A549 (cell line): ENCODE data around the gene APLN. TPM values are rescaled to one million over a fixed set of nuclear protein-coding genes. Genes with fewer than 3 reads are reported as not detected.

Experiments
- ATAC-seq, 2 experiments: fragments of 200-7000 bp in 1 of 2; fragments of >200 bp in 1 of 2; cut with Nextera tagmentation in 1 of 2; cut with Tn5 transposase in 1 of 2; 3 replicates each; pipeline versions ENCODE4 v1.8.0 to v1.9.1; 2018 to 2020; ENCODE audit warnings: mild to moderate bottlenecking in 1 of 2, moderate library complexity in 1 of 2
- CTCF ChIA-PET: fragments of 300-600 bp; sonication (Branson Sonifier 250); formaldehyde crosslinking; extraction: SDS; loops from one replicate; lab custom pipeline; 2021; ENCODE audit warnings: antibody characterized with exemption, inconsistent platforms; lab: Yijun Ruan, JAX
- POLR2A ChIA-PET: fragments of 350-600 bp; formaldehyde crosslinking; extraction: SDS; loops from one replicate; lab custom pipeline; 2021; ENCODE audit warnings: antibody characterized with exemption, inconsistent platforms; lab: Yijun Ruan, JAX
- DNase-seq, 2 experiments: peaks; one replicate each; pipeline versions ENCODE4 v3.0.0 to v3.0.0-alpha.2; 2011 to 2016; ENCODE audit warnings: low read depth in 1 of 2, low spot score in 1 of 2
- FAIRE-seq: peaks from 2 replicates; lab custom pipeline; 2011; peaks lifted over from hg19 to GRCh38; lab: Jason Lieb, UNC
- H3K27ac ChIP-seq, 2 experiments: fragments of >200 bp; sonication (Bioruptor Twin); formaldehyde crosslinking; 3 replicates each; pipeline ENCODE4 v1.5.1; 2016 to 2017
- H3K4me1 ChIP-seq: fragments of >200 bp; sonication (Bioruptor Twin); formaldehyde crosslinking; 3 replicates; pipeline ENCODE4 v1.6.1; 2016
- H3K4me2 ChIP-seq: fragments of >200 bp; sonication (Bioruptor Twin); formaldehyde crosslinking; 3 replicates; pipeline ENCODE4 v1.6.1; 2016
- H3K4me3 ChIP-seq: fragments of >200 bp; sonication (Bioruptor Twin); formaldehyde crosslinking; 3 replicates; pipeline ENCODE4 v1.5.1; 2016
- H3K9me3 ChIP-seq: fragments of >200 bp; sonication (Bioruptor Twin); formaldehyde crosslinking; 3 replicates; pipeline ENCODE4 v1.6.1; 2016
- CBX2 ChIP-seq: fragments of 200-600 bp; sonication (generic); IDR thresholded peaks from 2 replicates; pipeline ENCODE4 v1.6.1; 2016; ENCODE audit warnings: low read depth, mild to moderate bottlenecking, borderline replicate concordance
- CHD2 ChIP-seq: fragments of 150-350 bp; IDR thresholded peaks from 2 replicates; pipeline ENCODE4 v1.6.1; 2014; ENCODE audit warnings: low read length; ENCODE audit not compliant: partially characterized antibody
- EHMT2 ChIP-seq: fragments of 200-600 bp; sonication (generic); IDR thresholded peaks from 2 replicates; pipeline ENCODE4 v1.6.1; 2016; ENCODE audit warnings: antibody characterized with exemption, low read depth, mild to moderate bottlenecking, moderate library complexity
- FOSB ChIP-seq: fragments of 250-450 bp; sonication (Bioruptor Pico); IDR thresholded peaks from 2 replicates; pipeline ENCODE4 v1.5.0; 2020; ENCODE audit warnings: mild to moderate bottlenecking, moderate library complexity
- FOXS1 ChIP-seq: fragments of 250-450 bp; sonication (Bioruptor Pico); IDR thresholded peaks from 2 replicates; pipeline ENCODE4 v1.5.0; 2020; ENCODE audit warnings: mild to moderate bottlenecking, moderate library complexity
- HDAC2 ChIP-seq: fragments of 200-600 bp; sonication (generic); IDR thresholded peaks from 2 replicates; pipeline ENCODE4 v1.6.1; 2016
- HEYL ChIP-seq: fragments of 250-450 bp; sonication (Bioruptor Pico); IDR thresholded peaks from 2 replicates; pipeline ENCODE4 v1.8.0; 2021; ENCODE audit warnings: mild to moderate bottlenecking, moderate library complexity
- HOXA7 ChIP-seq: fragments of 250-450 bp; sonication (Bioruptor Pico); IDR thresholded peaks from 2 replicates; pipeline ENCODE4 v1.5.0; 2020; ENCODE audit warnings: mild to moderate bottlenecking, moderate library complexity
- HOXB13 ChIP-seq: fragments of 250-450 bp; sonication (Bioruptor Pico); IDR thresholded peaks from 2 replicates; pipeline ENCODE4 v1.5.0; 2020; ENCODE audit warnings: low read depth, mild to moderate bottlenecking, moderate library complexity
- HOXB5 ChIP-seq: fragments of 250-450 bp; sonication (Bioruptor Pico); IDR thresholded peaks from 2 replicates; pipeline ENCODE4 v1.5.0; 2020; ENCODE audit warnings: mild to moderate bottlenecking, moderate library complexity
- JUN ChIP-seq, 2 experiments: fragments of >200 bp; sonication (Bioruptor Twin); formaldehyde crosslinking; IDR thresholded peaks; 2 replicates in 1 of 2; 3 replicates in 1 of 2; pipeline ENCODE4 v1.6.1; 2016 to 2017
- JUNB ChIP-seq: fragments of >200 bp; sonication (Bioruptor Twin); formaldehyde crosslinking; IDR thresholded peaks from 2 replicates; pipeline ENCODE4 v1.6.1; 2016
- KDM5A ChIP-seq: fragments of 200-600 bp; sonication (generic); IDR thresholded peaks from 2 replicates; pipeline ENCODE4 v1.6.1; 2016; ENCODE audit warnings: antibody characterized with exemption, mild to moderate bottlenecking
- MYC ChIP-seq: IDR thresholded peaks from 2 replicates; pipeline ENCODE4 v1.6.1; 2012; ENCODE audit warnings: mild to moderate bottlenecking, inconsistent platforms, low read length, improper control_type of control experiment, borderline replicate concordance
- NFE2L2 ChIP-seq: fragments of 150-350 bp; conservative IDR thresholded peaks from 2 replicates; pipeline ENCODE4 v1.6.1; 2014; ENCODE audit warnings: low read length
- NPAS2 ChIP-seq: fragments of 250-450 bp; sonication (Bioruptor Pico); IDR thresholded peaks from 2 replicates; pipeline ENCODE4 v1.8.0; 2022; ENCODE audit warnings: mild to moderate bottlenecking, moderate library complexity, borderline replicate concordance
- NR3C1 ChIP-seq: fragments of >200 bp; sonication (Bioruptor Twin); formaldehyde crosslinking; IDR thresholded peaks from 3 replicates; pipeline ENCODE4 v1.6.1; 2017
- PBX3 ChIP-seq: IDR thresholded peaks from 2 replicates; pipeline ENCODE4 v1.6.1; 2012
- PHF8 ChIP-seq: fragments of 200-600 bp; sonication (generic); IDR thresholded peaks from 2 replicates; pipeline ENCODE4 v1.6.1; 2016; ENCODE audit warnings: low read depth, mild to moderate bottlenecking, antibody characterized with exemption, moderate library complexity, borderline replicate concordance
- POLR2A ChIP-seq: IDR thresholded peaks from 2 replicates; pipeline ENCODE4 v1.6.1; 2012; ENCODE audit warnings: mild to moderate bottlenecking, low read length
- RAD21 ChIP-seq, 2 experiments: fragments of >200 bp in 1 of 2; sonication (Bioruptor Twin) in 1 of 2; formaldehyde crosslinking in 1 of 2; IDR thresholded peaks in 1 of 2; conservative IDR thresholded peaks in 1 of 2; 2 replicates in 1 of 2; 3 replicates in 1 of 2; pipeline ENCODE4 v1.6.1; 2012 to 2018; ENCODE audit warnings: inconsistent platforms in 1 of 2
- REST ChIP-seq: fragments of 200-600 bp; sonication (generic); IDR thresholded peaks from 2 replicates; pipeline ENCODE4 v1.6.1; 2016; ENCODE audit warnings: antibody characterized with exemption, mild to moderate bottlenecking, moderate library complexity
- RNF2 ChIP-seq: fragments of 200-600 bp; sonication (generic); IDR thresholded peaks from 2 replicates; pipeline ENCODE4 v1.6.1; 2016; ENCODE audit warnings: low read depth, mild to moderate bottlenecking, antibody characterized with exemption, moderate library complexity, borderline replicate concordance
- SREBF2 ChIP-seq: fragments of 450-650 bp; IDR thresholded peaks from 2 replicates; pipeline ENCODE4 v1.6.1; 2014; ENCODE audit warnings: mild to moderate bottlenecking, moderate library complexity
- USF2 ChIP-seq: fragments of 450-650 bp; IDR thresholded peaks from 2 replicates; pipeline ENCODE4 v1.6.1; 2014; ENCODE audit warnings: antibody characterized with exemption
- ZC3H11A ChIP-seq: fragments of 450-650 bp; IDR thresholded peaks from 2 replicates; pipeline ENCODE4 v1.6.1; 2014; ENCODE audit warnings: antibody characterized with exemption, mild to moderate bottlenecking
- WGBS: methylation state at CpG from one replicate; pipeline ENCODE4 v1.1.6; 2017; ENCODE audit errors: missing lambda C conversion rate; 5-methylcytosine and 5-hydroxymethylcytosine counted together
- polyA plus RNA-seq, 4 experiments: library from polyadenylated mRNA; depleted of rRNA in 3 of 4; stranded (reverse); fragments of >200 nt; fragmentation: RNase III in 1 of 4; extraction: RNeasy Plus Mini Kit Qiagen cat#74134 plus additional on column Dnase treatment in 1 of 4; gene quantifications; 2 replicates in 3 of 4; 3 replicates in 1 of 4; pipeline ENCODE4 v1.2.3, GENCODE V29; 2011 to 2017
- TF ChIP-seq, protein P1 (sequence below): fragments of 250-450 bp; sonication (Bioruptor Pico); IDR thresholded peaks from 2 replicates; pipeline ENCODE4 v1.5.0; 2020; ENCODE audit warnings: low read depth, mild to moderate bottlenecking, moderate library complexity
- TF ChIP-seq, protein P2 (sequence below): fragments of >200 bp; sonication (Bioruptor Twin); formaldehyde crosslinking; IDR thresholded peaks from 3 replicates; pipeline ENCODE4 v1.6.1; 2016
- TF ChIP-seq, protein P3 (sequence below): fragments of 250-450 bp; sonication (Bioruptor Pico); IDR thresholded peaks from 2 replicates; pipeline ENCODE4 v1.5.0; 2021; ENCODE audit warnings: mild to moderate bottlenecking, moderate library complexity, borderline replicate concordance

APLN gene
- polyA plus RNA-seq, 2 of the 4 experiments (the other 2 are of a cell fraction) = 0.18 to 0.74 TPM

DNA sequence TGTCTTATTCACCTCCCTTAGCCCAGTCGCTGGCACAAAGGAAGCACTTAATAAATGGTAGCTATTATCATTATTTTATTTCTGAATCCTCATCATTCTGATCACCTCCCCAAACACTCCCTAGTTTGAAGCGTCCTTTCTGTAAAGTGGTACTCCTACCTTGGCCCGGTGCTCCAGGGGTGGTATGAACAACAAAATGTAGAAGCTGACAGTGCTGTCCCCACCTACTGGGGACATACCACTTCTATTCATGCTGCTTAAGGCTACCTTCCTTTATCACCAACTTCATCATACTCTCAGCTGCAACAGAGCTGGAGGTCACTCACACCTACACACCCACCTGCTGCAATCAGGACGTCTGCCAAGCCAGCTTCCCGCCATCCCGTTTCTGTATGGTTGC, 40.8 kb upstream of the APLN start:
- no peak for TF ChIP-seq CHD2
- no peak for TF ChIP-seq REST
- TF ChIP-seq POLR2A = no peak
- TF ChIP-seq, protein P1, sequence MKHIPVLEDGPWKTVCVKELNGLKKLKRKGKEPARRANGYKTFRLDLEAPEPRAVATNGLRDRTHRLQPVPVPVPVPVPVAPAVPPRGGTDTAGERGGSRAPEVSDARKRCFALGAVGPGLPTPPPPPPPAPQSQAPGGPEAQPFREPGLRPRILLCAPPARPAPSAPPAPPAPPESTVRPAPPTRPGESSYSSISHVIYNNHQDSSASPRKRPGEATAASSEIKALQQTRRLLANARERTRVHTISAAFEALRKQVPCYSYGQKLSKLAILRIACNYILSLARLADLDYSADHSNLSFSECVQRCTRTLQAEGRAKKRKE (CRISPR knock-in tag) = no peak
- TF ChIP-seq JUNB = no peak
- TF ChIP-seq HDAC2 = no peak
- TF ChIP-seq FOXS1 (CRISPR knock-in tag) = no peak
- TF ChIP-seq, protein P2, sequence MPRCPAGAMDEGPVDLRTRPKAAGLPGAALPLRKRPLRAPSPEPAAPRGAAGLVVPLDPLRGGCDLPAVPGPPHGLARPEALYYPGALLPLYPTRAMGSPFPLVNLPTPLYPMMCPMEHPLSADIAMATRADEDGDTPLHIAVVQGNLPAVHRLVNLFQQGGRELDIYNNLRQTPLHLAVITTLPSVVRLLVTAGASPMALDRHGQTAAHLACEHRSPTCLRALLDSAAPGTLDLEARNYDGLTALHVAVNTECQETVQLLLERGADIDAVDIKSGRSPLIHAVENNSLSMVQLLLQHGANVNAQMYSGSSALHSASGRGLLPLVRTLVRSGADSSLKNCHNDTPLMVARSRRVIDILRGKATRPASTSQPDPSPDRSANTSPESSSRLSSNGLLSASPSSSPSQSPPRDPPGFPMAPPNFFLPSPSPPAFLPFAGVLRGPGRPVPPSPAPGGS = no peak
- TF ChIP-seq MYC = no peak
- no peak for TF ChIP-seq RAD21 (conservative IDR thresholded peaks at IDR 0.05 in 1 of 2, IDR thresholded peaks at IDR 0.05 in 1 of 2)
- TF ChIP-seq KDM5A = no peak
- TF ChIP-seq NPAS2 = no peak
- TF ChIP-seq ZC3H11A = no peak
- no peak for TF ChIP-seq HEYL (CRISPR knock-in tag)
- no peak for TF ChIP-seq FOSB (CRISPR knock-in tag)
- TF ChIP-seq CBX2 = no peak
- TF ChIP-seq NR3C1 = no peak
- no peak for TF ChIP-seq HOXB13 (CRISPR knock-in tag)
- TF ChIP-seq PHF8 = no peak
- H3K4me2 ChIP-seq = no peak overlapping the region
- H3K4me3 ChIP-seq = no peak overlapping the region
- 90% methylated on average over 6 of the region's 6 CpGs for WGBS
- DNase-seq = no peak
- ChIA-PET POLR2A (no interaction called here), CTCF (interaction anchor here (0.8 to 2.4 kb wide), 3 partner anchors 12 to 58 kb away, joined by 3 to 6 read pairs (median 3); no protein-coding TSS in a partner anchor)
- no peaks in the 10 kb centered on the region for H3K9me3 ChIP-seq
- no peak for ATAC-seq
- H3K4me1 ChIP-seq = peaks cover 18% of the 10 kb centered on the region
- no peak overlapping the region for H3K27ac ChIP-seq
- no peak for FAIRE-seq

GRCh38 chrX:129694805-129695204, 40.0 kb upstream of the APLN start:
- DNase-seq = no peak
- Histone ChIP-seq H3K4me3 (no peak overlapping the region), H3K4me2 (no peak overlapping the region), H3K9me3 (no peaks in the 10 kb centered on the region), H3K4me1 (peaks cover 18% of the 10 kb centered on the region), H3K27ac (no peak overlapping the region)
- no peak for ATAC-seq
- 83% methylated on average over 3 of the region's 5 CpGs for WGBS
- ChIA-PET CTCF (interaction anchor here (0.5 to 1.7 kb wide), 4 partner anchors 11 to 88 kb away, joined by 3 to 4 read pairs (median 3); no protein-coding TSS in a partner anchor), POLR2A (no interaction called here)
- no peak for FAIRE-seq
- TF ChIP-seq, protein P2 = no peak
- TF ChIP-seq SREBF2 (no peak), EHMT2 (no peak), JUN (IDR thresholded peaks at IDR 0.05) (no peak), USF2 (no peak), HOXA7 (no peak), RNF2 (no peak), HOXB5 (no peak), PBX3 (no peak), NFE2L2 (no peak)
- TF ChIP-seq, protein P3, sequence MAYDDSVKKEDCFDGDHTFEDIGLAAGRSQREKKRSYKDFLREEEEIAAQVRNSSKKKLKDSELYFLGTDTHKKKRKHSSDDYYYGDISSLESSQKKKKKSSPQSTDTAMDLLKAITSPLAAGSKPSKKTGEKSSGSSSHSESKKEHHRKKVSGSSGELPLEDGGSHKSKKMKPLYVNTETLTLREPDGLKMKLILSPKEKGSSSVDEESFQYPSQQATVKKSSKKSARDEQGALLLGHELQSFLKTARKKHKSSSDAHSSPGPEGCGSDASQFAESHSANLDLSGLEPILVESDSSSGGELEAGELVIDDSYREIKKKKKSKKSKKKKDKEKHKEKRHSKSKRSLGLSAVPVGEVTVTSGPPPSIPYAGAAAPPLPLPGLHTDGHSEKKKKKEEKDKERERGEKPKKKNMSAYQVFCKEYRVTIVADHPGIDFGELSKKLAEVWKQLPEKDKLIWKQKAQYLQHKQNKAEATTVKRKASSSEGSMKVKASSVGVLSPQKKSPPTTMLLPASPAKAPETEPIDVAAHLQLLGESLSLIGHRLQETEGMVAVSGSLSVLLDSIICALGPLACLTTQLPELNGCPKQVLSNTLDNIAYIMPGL (CRISPR knock-in tag) = no peak
